GM21576 (cell line): ENCODE data around the gene TEX11.
"Not testable (repeated sequence)": the region's sequence is repeated elsewhere in the genome, so short reads cannot be mapped to it uniquely, and the experiment has no call there.

Source experiments
- ATAC-seq: cut with Tn5 transposase; IDR thresholded peaks from one replicate; pipeline ENCODE4 v1.9.1; 2021; ENCODE audit warnings: mild to moderate bottlenecking, moderate library complexity; ENCODE audit not compliant: unreplicated experiment

The TEX11 gene

GRCh38 chrX:70908541-70908940, at the start of gene TEX11:
TEX11 (minus strand) TSS chrX:70908711; CDS start chrX:70907789, 922 bp downstream.
- ATAC-seq: no peak

- ATAC-seq: no peak
Observed at GRCh38 chrX:70954871-70955270, 46.4 kb upstream of the TEX11 start.

- ATAC-seq: no peak
Observed at GRCh38 chrX:70924294-70924911, 15.9 kb upstream of the TEX11 start.

- no peak for ATAC-seq
Observed at GRCh38 chrX:70922774-70923473, 14.4 kb upstream of the TEX11 start.

- ATAC-seq: peak; percentile 82
Observed at GRCh38 chrX:70921709-70922352, 13.3 kb upstream of the TEX11 start.

- no peak for ATAC-seq
Observed at GRCh38 chrX:70916754-70917153, 8.2 kb upstream of the TEX11 start.

GRCh38 chrX:70907900-70908299, 611 bp downstream of the TEX11 start:
- ATAC-seq: no peak

- ATAC-seq: no peak
Observed at GRCh38 chrX:70901465-70901864, 7.0 kb downstream of the TEX11 start.

- not testable (repeated sequence) for ATAC-seq
Observed at GRCh38 chrX:70890441-70890840, 18.1 kb downstream of the TEX11 start.

- ATAC-seq: peak; percentile 62
Observed at GRCh38 chrX:70878902-70879301, 29.6 kb downstream of the TEX11 start.

- ATAC-seq: no peak
Observed at GRCh38 chrX:70852294-70852693, 56.2 kb downstream of the TEX11 start.

- ATAC-seq: not testable (repeated sequence)
Observed at GRCh38 chrX:70844081-70844480, 64.4 kb downstream of the TEX11 start.

GRCh38 chrX:70843620-70844019, 64.9 kb downstream of the TEX11 start:
- not testable (repeated sequence) for ATAC-seq

- ATAC-seq: no peak
Observed at GRCh38 chrX:70834589-70834988, 73.9 kb downstream of the TEX11 start.

GRCh38 chrX:70826715-70827114, 81.8 kb downstream of the TEX11 start:
- no peak for ATAC-seq

GRCh38 chrX:70825366-70825765, 83.1 kb downstream of the TEX11 start:
- no peak for ATAC-seq

GRCh38 chrX:70808942-70809940, 99.3 kb downstream of the TEX11 start:
- ATAC-seq: no peak

- ATAC-seq: no peak
Observed at GRCh38 chrX:70806081-70806480, 102.4 kb downstream of the TEX11 start.

- ATAC-seq: not testable (repeated sequence)
Observed at GRCh38 chrX:70796742-70797141, 111.8 kb downstream of the TEX11 start.

GRCh38 chrX:70774223-70774622, 134.3 kb downstream of the TEX11 start:
- no peak for ATAC-seq
